Endodermal cell (in vitro differentiated cells): ENCODE results near the gene UNC80. TPM values are rescaled to one million over a fixed set of nuclear protein-coding genes. Genes with fewer than 3 reads are reported as not detected.

Source experiments
- DNase-seq: peaks from one replicate; pipeline ENCODE4 v3.0.0-alpha.2; 2017
- H3K27ac ChIP-seq: 2 replicates; pipeline ENCODE4 v1.5.1; 2013; ENCODE audit warnings: mild to moderate bottlenecking, low read depth, low read length, moderate library complexity
- H3K27me3 ChIP-seq: 2 replicates; pipeline ENCODE4 v1.6.1; 2013; ENCODE audit warnings: mild to moderate bottlenecking, low read length, moderate library complexity; ENCODE audit not compliant: insufficient read depth, control insufficient read depth, poor library complexity, severe bottlenecking
- H3K36me3 ChIP-seq: 2 replicates; pipeline ENCODE4 v1.7.0; 2013; ENCODE audit warnings: mild to moderate bottlenecking, low read length, moderate library complexity; ENCODE audit not compliant: control insufficient read depth, insufficient read depth
- H3K4me1 ChIP-seq: one replicate; pipeline ENCODE4 v1.7.0; 2013; ENCODE audit warnings: low read length; ENCODE audit not compliant: control insufficient read depth, insufficient read depth
- H3K4me3 ChIP-seq: 2 replicates; pipeline ENCODE4 v1.5.1; 2013; ENCODE audit warnings: mild to moderate bottlenecking, low read length, moderate library complexity
- H3K9ac ChIP-seq: 2 replicates; pipeline ENCODE4 v1.6.1; 2013; ENCODE audit warnings: mild to moderate bottlenecking, low read length, moderate library complexity; ENCODE audit not compliant: poor library complexity, severe bottlenecking; ENCODE audit errors: extremely low read depth
- H3K9me3 ChIP-seq: 2 replicates; pipeline ENCODE4 v1.6.1; 2013; ENCODE audit warnings: mild to moderate bottlenecking, low read length, moderate library complexity; ENCODE audit not compliant: control insufficient read depth
- H3K27ac Mint-ChIP-seq: 2 replicates; pipeline ENCODE4 v1.8.0; 2020; ENCODE audit warnings: mixed read lengths
- H3K27me3 Mint-ChIP-seq: 2 replicates; pipeline ENCODE4 v1.8.0; 2021; ENCODE audit warnings: mild to moderate bottlenecking, mixed read lengths; ENCODE audit not compliant: insufficient read depth
- H3K36me3 Mint-ChIP-seq: 2 replicates; pipeline ENCODE4 v1.8.0; 2020; ENCODE audit warnings: low read depth, mixed read lengths
- H3K4me1 Mint-ChIP-seq: 2 replicates; pipeline ENCODE4 v1.8.0; 2020; ENCODE audit warnings: mixed read lengths
- H3K4me3 Mint-ChIP-seq: 2 replicates; pipeline ENCODE4 v1.8.0; 2020; ENCODE audit warnings: mild to moderate bottlenecking, moderate library complexity, mixed read lengths
- H3K9me3 Mint-ChIP-seq: 2 replicates; pipeline ENCODE4 v1.8.0; 2020; ENCODE audit warnings: mild to moderate bottlenecking, mixed read lengths
- CTCF ChIP-seq: fragments of 200-600 bp; sonication (generic); conservative IDR thresholded peaks from 2 replicates; pipeline ENCODE4 v1.5.0; 2021; ENCODE audit warnings: antibody characterized with exemption, mild to moderate bottlenecking
- WGBS, 2 experiments: methylation state at CpG; one replicate each; pipeline versions ENCODE4 v1.1.5 to v1.1.7; 2013; ENCODE audit warnings: missing lambda C conversion rate in 2 of 2, mixed read lengths in 1 of 2; ENCODE audit not compliant: insufficient coverage in 1 of 2, insufficient read length in 1 of 2; 5-methylcytosine and 5-hydroxymethylcytosine counted together
- total RNA-seq, 2 donors: library from RNA; stranded (reverse); fragmentation: NEBNext Ultra II Directional in 1 of 2; extraction: Animal tissue kit (Norgen Biotek cat#: 25700) in 1 of 2; gene quantifications; 2 replicates in 1 of 2; 3 replicates in 1 of 2; pipeline ENCODE4 v1.2.1, GENCODE V29; 2021

Gene UNC80
- total RNA-seq, 2 donors from 2014 or later, result 0.15 to 0.55 TPM

- Mint-ChIP-seq H3K9me3 (no peaks in the 10 kb centered on the region), H3K27ac (no peak overlapping the region), H3K4me3 (no peak overlapping the region), H3K36me3 (no peaks in the 10 kb centered on the region), H3K27me3 (no peaks in the 10 kb centered on the region), H3K4me1 (peaks cover 5% of the 10 kb centered on the region)
- no peak for TF ChIP-seq CTCF
- Histone ChIP-seq H3K4me1 (no peaks in the 10 kb centered on the region), H3K4me3 (no peak overlapping the region), H3K9ac (no peak overlapping the region), H3K27ac (no peak overlapping the region), H3K27me3 (no peaks in the 10 kb centered on the region), H3K9me3 (no peaks in the 10 kb centered on the region), H3K36me3 (no peaks in the 10 kb centered on the region)
- WGBS, 2 experiments, result 87 to 89% methylated on average over 9 to 12 of the region's 12 CpGs
- no peak for DNase-seq
Observed at GRCh38 chr2:209933499-209934483, 162.2 kb downstream of the UNC80 start.

GRCh38 chr2:209936106-209936666 is 164.6 kb downstream of the UNC80 start:
- Mint-ChIP-seq H3K4me3 (no peak overlapping the region), H3K27ac (no peak overlapping the region), H3K9me3 (no peaks in the 10 kb centered on the region), H3K4me1 (no peaks in the 10 kb centered on the region), H3K36me3 (no peaks in the 10 kb centered on the region), H3K27me3 (no peaks in the 10 kb centered on the region)
- H3K27me3 ChIP-seq, result no peaks in the 10 kb centered on the region
- DNase-seq, result no peak
- no peaks in the 10 kb centered on the region for H3K4me1 ChIP-seq
- TF ChIP-seq CTCF, result peak; percentile 20
- no peaks in the 10 kb centered on the region for H3K36me3 ChIP-seq
- H3K9me3 ChIP-seq, result no peaks in the 10 kb centered on the region
- no peak overlapping the region for H3K4me3 ChIP-seq
- H3K27ac ChIP-seq, result no peak overlapping the region
- H3K9ac ChIP-seq, result no peak overlapping the region
- 91 to 100% methylated on average over 2 of the region's 3 CpGs for WGBS, 2 experiments

GRCh38 chr2:209937893-209938292 is 166.3 kb downstream of the UNC80 start:
- no peaks in the 10 kb centered on the region for H3K36me3 Mint-ChIP-seq
- H3K27me3 Mint-ChIP-seq, result no peaks in the 10 kb centered on the region
- no peak for DNase-seq
- no peaks in the 10 kb centered on the region for H3K27me3 ChIP-seq
- TF ChIP-seq CTCF, result no peak
- H3K36me3 ChIP-seq, result no peaks in the 10 kb centered on the region
- H3K27ac Mint-ChIP-seq, result no peak overlapping the region
- no peak overlapping the region for H3K4me3 Mint-ChIP-seq
- H3K27ac ChIP-seq, result no peak overlapping the region
- no peaks in the 10 kb centered on the region for H3K9me3 Mint-ChIP-seq
- H3K4me3 ChIP-seq, result no peak overlapping the region
- no peaks in the 10 kb centered on the region for H3K4me1 Mint-ChIP-seq
- H3K9me3 ChIP-seq, result no peaks in the 10 kb centered on the region
- H3K4me1 ChIP-seq, result no peaks in the 10 kb centered on the region
- no peak overlapping the region for H3K9ac ChIP-seq
